ENCODE measurements around the gene CAMSAP3. TPM values are rescaled to one million over a fixed set of nuclear protein-coding genes. Genes with fewer than 3 reads are reported as not detected.

CAMSAP3 gene
- total RNA-seq, 1 donor from 2014 or later = 25.6 TPM

DNA sequence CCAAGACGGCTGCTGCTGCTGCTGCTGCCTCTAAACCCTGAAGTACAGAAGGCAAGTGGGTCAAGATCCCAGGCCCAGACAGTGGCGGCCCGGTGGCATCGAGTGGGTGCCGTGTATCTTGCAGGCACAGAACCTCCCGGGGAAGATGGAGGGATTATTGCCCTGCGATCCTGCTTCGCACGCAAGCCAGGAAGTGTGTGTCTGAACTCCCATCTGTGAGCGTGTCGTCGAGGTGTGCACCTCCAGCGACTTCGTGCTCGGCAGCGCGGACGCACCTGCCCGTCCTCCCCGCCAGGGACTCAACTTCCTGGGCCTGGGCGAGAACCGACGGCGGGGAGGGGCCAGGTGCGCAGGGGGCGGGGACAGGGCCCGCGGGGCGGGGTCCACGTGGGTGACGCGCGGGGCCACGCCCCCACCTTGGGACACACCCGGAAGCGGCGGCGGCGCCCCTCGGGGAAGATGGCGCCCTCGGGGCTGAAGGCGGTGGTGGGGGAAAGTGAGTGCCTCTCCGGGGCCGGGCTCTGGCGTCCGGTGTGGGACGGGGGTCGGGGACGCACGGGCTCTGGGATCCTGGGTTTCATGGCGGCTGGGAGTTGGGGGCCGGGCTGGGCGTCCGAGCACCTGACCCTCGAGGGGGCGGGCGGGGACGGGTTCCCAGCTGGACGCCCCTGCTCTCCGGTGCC lies 41.2 kb downstream of the CAMSAP3 start, which contains the start of gene STXBP2:
TSS of gene STXBP2 (plus strand) at position 420 of the 683 bp plus-strand sequence. CDS start at position 460, 40 bp downstream.
- peak within 1 kb of the TSS; percentile 86 for H3K4me3 ChIP-seq
- ATAC-seq = peak; percentile 97 to 98
- H3K4me1 ChIP-seq = peaks cover 30% of the 10 kb centered on the region
- DNase-seq = peak; percentile 90
- TF ChIP-seq, protein P1, sequence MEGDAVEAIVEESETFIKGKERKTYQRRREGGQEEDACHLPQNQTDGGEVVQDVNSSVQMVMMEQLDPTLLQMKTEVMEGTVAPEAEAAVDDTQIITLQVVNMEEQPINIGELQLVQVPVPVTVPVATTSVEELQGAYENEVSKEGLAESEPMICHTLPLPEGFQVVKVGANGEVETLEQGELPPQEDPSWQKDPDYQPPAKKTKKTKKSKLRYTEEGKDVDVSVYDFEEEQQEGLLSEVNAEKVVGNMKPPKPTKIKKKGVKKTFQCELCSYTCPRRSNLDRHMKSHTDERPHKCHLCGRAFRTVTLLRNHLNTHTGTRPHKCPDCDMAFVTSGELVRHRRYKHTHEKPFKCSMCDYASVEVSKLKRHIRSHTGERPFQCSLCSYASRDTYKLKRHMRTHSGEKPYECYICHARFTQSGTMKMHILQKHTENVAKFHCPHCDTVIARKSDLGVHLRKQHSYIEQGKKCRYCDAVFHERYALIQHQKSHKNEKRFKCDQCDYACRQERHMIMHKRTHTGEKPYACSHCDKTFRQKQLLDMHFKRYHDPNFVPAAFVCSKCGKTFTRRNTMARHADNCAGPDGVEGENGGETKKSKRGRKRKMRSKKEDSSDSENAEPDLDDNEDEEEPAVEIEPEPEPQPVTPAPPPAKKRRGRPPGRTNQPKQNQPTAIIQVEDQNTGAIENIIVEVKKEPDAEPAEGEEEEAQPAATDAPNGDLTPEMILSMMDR (IDR thresholded peaks at IDR 0.05) = no peak
- H3K27ac ChIP-seq = peak within 1 kb of the TSS; percentile 96
- H3K27me3 ChIP-seq (ENCODE audit: low read depth) = peaks cover 7% of the 10 kb centered on the region
- H3K9me3 ChIP-seq = no peaks in the 10 kb centered on the region
- intact Hi-C loops (cut with DNase I) = no loop called here
- peaks cover 20% of the 10 kb centered on the region for H3K36me3 ChIP-seq

DNA sequence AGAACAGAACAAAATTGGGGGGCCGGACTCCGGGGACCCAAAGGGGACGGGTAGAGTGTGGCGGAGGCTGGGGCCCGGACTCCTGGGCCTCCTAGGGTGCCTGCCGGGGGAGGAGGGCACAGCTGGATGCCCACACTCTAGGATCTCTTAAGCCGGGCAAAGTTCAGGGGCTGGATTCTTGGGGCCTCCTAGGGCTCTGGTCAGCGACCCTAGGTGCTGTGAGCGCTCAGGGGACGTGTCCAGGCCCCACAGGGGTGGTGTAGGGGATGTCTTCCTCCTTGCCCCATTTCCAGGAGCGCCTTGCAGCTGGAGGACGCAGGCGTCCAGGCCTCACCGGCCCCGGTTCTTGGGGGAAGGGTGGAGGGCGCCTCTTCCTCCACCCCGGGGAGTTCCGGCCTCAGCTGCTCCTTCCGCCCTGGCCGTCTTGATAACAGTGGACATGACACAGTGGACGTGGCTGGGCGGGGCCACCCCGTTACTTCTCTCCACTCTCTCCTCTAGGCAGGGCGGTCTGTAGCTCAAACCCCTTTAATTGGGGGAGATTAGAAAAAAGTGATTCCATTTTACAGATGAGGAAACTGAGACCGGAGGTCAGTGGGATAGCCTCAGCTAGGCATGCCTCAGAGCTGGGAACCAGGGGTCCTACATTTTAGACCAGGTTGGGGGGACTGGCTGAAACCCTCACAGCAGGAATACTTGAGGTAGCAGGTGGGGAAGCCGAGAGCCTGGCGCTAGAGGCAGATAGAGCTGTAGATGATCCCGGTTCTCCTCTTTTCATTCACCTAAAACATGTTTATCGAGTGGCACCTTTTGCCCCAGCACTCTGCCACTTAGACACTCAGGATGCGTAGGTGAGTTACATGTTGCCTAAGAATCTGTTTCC lies 42.0 kb downstream of the CAMSAP3 start:
- Histone ChIP-seq H3K27me3 (ENCODE audit: low read depth) (peaks cover 7% of the 10 kb centered on the region), H3K9me3 (no peaks in the 10 kb centered on the region), H3K36me3 (peaks cover 19% of the 10 kb centered on the region), H3K27ac (peak overlapping the region; percentile 96), H3K4me3 (peak overlapping the region; percentile 86), H3K4me1 (peaks cover 30% of the 10 kb centered on the region)
- peak; percentile 89 for DNase-seq
- ATAC-seq = peak; percentile 77 to 83
- TF ChIP-seq, protein P1 (IDR thresholded peaks at IDR 0.05) = no peak
- intact Hi-C loops (cut with DNase I) = no loop called here

DNA sequence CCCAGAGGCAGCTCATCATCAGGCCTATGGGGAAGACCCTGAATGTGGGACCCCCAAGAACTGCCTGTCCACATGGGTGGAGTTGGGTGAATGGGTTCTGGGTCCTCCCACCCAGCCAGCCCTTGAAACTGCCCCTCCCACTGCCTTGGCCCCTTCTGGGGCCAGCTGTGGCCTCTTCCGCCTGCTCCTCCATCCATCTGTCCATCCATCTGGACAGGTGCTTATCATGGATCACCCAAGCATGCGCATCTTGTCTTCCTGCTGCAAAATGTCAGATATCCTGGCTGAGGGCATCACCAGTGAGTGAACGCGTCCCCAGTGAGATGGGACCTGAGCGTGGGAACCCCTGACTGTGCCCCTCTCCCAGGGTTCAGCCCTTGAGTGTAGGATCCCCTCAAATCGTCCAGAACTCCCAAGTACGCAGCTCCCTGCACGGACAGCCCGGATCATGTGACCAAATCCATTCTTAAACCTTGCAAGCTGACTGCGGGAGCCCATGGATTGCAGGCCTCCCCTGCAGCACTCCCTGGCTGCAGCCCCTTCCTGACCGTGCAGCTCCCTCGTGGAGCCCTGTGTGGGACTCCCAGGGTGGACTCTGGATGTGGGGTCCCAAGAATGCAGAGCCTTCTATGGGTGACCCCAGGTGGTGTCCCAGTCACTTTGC lies 43.3 kb downstream of the CAMSAP3 start:
- no peak for ATAC-seq
- H3K4me3 ChIP-seq = no peak overlapping the region

DNA sequence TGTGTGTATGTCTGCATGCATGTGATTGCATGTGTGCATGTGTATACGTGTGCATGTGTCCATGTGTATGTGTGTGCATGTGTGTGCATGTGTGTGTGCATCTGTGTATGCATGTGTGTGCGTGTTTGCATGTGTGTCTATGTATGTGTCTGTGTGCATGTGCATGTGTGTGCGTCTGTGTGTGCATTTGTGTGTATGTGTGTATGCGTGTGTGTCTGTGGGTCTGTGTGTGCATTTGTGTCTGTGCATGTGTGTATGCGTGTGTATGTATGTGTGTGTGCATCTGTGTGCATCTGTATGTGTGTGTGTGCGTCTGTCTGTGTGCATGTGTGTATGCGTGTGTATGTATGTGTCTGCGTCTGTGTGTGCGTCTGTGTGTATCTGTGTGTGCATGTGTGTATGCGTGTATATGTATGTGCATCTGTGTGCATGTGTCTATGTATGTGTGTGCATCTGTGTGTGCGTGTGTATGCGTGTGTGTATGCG lies 44.2 kb downstream of the CAMSAP3 start:
- TF ChIP-seq, protein P1 (IDR thresholded peaks at IDR 0.05) = no peak
- ATAC-seq (no peak), DNase-seq (no peak)
- H3K27ac ChIP-seq = no peak overlapping the region
- H3K36me3 ChIP-seq = peaks cover 23% of the 10 kb centered on the region
- H3K4me3 ChIP-seq = no peak overlapping the region
- intact Hi-C loops (cut with DNase I) = no loop called here
- H3K9me3 ChIP-seq = no peaks in the 10 kb centered on the region
- H3K4me1 ChIP-seq = peaks cover 30% of the 10 kb centered on the region
- H3K27me3 ChIP-seq (ENCODE audit: low read depth) = peaks cover 7% of the 10 kb centered on the region

More for the DNA sequence above, 43.3 kb downstream of the CAMSAP3 start:
- no peak for DNase-seq
- Histone ChIP-seq H3K27ac (no peak overlapping the region), H3K9me3 (no peaks in the 10 kb centered on the region), H3K4me1 (peaks cover 30% of the 10 kb centered on the region), H3K36me3 (peaks cover 17% of the 10 kb centered on the region), H3K27me3 (ENCODE audit: low read depth) (peaks cover 7% of the 10 kb centered on the region)
- TF ChIP-seq, protein P1 (IDR thresholded peaks at IDR 0.05) = no peak
- intact Hi-C loops (cut with DNase I) = no loop called here

DNA sequence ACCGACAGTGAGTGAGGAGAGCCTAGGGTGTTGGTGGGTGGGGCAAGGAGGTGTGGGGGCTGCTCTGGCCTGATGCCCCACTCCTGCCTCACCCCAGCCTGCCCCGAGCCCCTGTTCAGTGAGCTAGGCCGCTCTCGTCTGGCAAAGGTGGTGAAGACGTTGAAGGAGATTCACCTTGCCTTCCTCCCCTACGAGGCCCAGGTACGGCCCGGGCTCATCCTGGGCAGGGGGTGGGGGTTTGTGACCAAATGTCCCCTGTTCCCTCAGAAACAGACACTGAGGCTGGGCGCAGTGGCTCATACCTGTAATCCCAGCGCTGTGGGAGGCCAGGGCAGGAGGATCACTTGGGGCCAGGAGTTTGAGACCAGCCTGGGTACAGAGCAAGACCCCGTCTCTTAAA lies 45.1 kb downstream of the CAMSAP3 start:
- Histone ChIP-seq H3K27ac (no peak overlapping the region), H3K4me1 (peaks cover 30% of the 10 kb centered on the region), H3K27me3 (ENCODE audit: low read depth) (peaks cover 7% of the 10 kb centered on the region), H3K4me3 (no peak overlapping the region), H3K36me3 (peaks cover 26% of the 10 kb centered on the region), H3K9me3 (no peaks in the 10 kb centered on the region)
- intact Hi-C loops (cut with DNase I) = no loop called here
- DNase-seq = no peak
- no peak for ATAC-seq
- TF ChIP-seq, protein P1 (IDR thresholded peaks at IDR 0.05) = no peak
